K562 treated with DMSO at 1 percent for 4 hours (cell line): ENCODE data around the gene CES1. TPM values are rescaled to one million over a fixed set of nuclear protein-coding genes. Genes with fewer than 3 reads are reported as not detected.

Experiments used
- total RNA-seq: library from RNA; unstranded; fragments of 300-600 nt; gene quantifications from 2 replicates; pipeline ENCODE4 v1.2.3, GENCODE V29; 2022; ENCODE audit not compliant: insufficient read depth

Gene CES1
- 2.2 TPM in 1 of 2 replicates, not detected in the other for total RNA-seq

GRCh38 chr16:55832773-55833691, at the start of gene CES1:
Gene CES1 (minus strand): TSS chr16:55833096. CDS start chr16:55833055, 41 bp downstream.

GRCh38 chr16:55875273-55875672, 42.4 kb upstream of the CES1 start, which contains the start of gene CES5A:
Gene CES5A (minus strand): TSS chr16:55875373. CDS start chr16:55875221, 152 bp downstream.

Other genes with a start within 250 kb of the CES1 start
- not detected in 2 replicates for gene SLC6A2, start 177.1 kb downstream of the CES1 start, total RNA-seq
- 1.3 and 2.2 TPM in 2 replicates for gene CES5A, start 42.3 kb upstream of the CES1 start, total RNA-seq